HTERT RPE-1 (cell line): ENCODE results near the gene KAZALD1.

ENCODE experiments used
- in situ Hi-C: fragments of 300-500 bp; cut with MboI; formaldehyde crosslinking; loops from 4 replicates; pipeline ENCODE4 v1.14.3; 2020; ENCODE audit warnings: low sequenced_read_pairs

KAZALD1 gene

DNA sequence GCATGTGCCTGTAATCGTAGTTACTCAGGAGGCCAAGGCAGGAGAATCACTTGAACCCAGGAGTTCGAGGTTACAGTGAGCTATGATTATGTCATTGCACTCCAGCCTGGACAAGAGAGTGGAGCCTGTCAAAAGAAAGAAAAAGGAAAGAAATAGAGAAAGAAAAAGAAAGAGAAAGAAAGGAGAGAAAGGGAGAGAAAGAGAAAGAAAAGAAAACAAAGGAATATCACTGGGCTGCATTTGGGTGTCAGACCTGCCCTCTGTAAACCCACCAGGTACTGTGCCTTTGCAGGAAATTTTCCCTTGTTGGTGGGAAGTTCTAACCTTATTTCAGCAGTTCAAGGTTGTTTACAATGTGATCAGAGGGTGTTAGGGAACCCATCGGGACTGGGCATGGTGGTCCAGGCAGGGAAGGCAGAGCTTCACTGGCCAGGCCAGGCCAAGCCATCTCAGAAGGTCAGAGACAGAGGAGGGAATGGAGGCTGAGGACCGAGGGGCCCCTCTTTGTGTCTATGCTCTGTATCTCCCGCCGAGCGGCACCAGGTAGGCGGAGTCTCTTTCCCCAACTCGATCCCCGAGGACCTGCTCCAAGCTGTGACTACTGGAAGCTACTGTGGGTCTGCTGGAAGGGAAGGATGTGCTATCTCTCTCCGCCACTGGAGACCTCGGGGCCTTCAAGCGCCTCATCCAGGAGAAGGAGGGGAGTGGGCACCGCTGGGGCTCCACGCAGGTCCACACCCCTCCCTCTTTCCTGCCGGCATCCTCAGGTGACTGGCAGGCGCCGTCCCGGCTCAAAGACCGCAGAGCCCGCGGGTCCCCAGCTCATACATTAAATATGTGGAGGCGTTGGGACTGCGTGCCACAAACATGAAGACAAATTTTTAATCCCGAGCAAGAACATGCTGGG, 15.2 kb upstream of the KAZALD1 start:
- in situ Hi-C loops: no loop called here

DNA sequence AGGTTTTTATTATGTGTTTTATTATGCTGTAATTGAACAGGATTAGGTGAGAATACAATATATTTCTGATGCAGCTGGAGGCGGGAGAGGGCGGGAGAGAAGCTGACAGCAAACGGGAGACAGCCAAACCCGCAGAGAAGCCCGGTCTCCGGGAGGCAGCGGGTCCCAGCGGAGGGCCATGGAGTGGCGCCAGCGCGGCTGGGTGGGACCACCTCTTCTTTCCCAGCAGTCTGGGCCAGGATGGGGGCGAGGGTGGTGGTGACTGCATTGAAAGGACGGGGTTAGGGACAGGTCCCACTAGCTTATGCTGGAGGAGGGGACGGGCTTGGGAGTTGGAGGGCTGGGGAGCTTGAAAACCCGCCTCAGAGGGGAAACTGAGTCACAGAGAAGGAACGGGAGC, 14.5 kb upstream of the KAZALD1 start:
- in situ Hi-C loops: no loop called here

DNA sequence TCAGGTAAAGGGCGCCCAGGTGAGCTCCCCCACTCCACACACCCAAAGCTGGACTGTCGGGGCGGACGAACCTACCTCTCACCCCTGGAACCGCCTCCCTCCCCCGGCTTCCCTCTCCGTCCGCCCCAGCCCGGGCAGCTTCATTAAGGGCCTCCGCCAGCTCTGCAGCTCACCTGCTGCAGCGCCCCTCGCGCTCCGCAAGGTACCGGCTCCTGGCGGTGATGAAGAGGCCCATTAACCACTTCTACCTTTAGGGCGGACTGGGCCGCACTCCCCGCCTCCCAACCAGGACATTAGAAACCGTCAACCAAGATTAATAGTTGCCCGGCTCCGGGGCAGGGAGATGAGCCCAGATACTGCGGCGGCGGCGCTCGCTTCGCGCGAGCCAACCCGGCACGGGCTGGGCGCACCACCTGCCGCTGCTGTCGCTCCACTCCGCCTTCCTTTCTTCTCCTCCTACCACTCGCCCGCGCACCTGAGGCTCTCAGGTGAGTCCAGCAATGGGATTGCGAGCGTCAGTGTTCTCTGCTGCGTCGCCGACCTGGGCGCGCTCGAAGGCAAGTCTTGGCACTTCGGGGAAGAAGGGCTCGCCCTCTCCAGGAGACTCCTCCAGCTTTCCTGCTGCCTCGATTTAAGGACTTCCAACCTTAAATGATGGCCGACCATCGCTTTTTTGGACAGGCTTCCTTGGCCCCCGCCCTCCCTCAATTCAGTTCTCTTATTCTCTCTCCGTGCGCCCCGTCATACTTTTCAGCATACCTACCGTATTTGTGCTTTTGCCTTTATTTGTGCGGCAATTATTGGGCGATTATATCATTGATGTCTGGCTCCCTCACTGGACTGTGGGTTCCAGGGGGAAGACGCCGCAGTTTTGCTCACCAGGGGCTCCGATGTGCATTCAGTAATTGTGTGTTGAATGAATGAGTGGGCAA, 13.6 kb upstream of the KAZALD1 start:
- in situ Hi-C loops: no loop called here

DNA sequence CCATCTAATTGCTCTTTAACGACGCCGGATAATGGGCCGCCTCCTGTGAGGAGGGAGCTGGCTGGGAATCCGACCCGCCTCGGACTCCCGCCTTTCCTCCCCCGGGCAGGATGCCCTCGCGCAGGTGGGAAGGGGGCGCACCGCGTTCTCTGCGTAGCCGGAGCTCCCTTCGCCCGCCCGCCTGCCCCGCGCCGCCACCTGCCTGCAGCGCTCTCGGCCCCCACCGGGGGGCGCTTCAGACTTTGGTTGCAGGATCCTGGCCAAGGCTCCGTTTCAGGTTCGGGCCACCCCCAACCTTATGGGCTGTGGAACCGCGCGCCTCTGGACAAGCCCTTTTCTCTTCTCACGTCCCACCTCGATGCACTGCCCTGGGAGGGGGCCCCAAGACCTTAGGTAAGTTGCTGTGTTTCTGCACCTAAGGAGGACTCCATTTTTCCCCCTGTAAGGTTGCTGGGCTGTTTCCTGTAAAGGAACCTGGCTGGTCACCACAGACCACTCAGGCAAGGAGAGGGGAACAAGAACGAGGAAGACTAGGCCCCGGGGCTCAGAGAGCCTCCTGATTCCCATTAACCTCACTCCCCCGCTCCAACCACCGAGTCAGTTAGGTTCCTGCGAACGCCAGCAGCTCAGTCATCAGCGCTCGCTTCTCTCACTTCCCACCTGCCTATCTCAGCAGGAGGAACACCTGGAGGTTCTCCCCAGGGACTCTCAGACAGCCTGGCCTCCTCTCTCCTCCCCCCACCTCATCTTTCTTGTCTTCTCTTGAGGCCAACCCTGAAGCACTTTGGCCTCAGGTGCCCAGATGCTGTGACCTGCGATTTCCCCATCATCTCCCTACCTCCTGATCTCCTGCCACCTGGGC, 11.3 kb upstream of the KAZALD1 start:
- in situ Hi-C loops: no loop called here

DNA sequence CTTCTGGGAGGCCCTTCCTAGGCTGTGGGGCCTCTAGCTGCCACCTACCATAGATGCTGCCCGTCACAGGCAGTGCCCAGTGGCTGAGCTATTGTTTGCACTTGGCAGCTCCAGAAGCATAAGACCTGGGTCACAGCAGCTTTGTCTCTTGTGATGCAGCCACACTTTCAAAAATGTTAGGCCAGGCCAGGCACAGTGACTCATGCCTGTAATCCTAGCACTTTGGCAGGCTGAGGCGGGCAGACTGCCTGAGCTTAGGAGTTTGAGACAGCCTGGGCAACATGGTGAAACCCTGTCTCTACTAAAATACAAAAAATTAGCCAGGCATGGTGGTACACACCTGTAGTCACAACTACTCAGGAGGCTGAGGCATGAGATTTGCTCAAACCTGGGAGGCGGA, 9.5 kb upstream of the KAZALD1 start:
- in situ Hi-C loops: no loop called here

DNA sequence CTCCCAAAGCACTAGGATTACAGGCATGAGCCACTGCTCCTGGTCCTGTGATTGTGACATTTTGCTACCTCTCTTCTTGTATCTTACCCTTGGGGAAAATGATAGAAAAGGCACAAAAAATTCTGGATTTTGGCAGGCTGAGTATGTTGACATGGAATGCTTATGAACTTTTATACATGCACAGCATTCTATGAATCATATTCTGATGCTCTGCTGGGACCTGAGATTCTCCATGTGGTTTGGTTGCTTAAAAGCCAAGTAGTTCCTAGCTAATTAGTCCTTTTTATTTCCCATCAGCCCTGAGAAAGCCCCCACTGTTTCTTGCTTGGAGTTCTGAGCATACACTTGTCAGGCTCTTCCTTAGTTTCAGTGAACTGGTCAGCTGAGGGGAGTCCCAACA, 8.3 kb upstream of the KAZALD1 start:
- in situ Hi-C loops: no loop called here

DNA sequence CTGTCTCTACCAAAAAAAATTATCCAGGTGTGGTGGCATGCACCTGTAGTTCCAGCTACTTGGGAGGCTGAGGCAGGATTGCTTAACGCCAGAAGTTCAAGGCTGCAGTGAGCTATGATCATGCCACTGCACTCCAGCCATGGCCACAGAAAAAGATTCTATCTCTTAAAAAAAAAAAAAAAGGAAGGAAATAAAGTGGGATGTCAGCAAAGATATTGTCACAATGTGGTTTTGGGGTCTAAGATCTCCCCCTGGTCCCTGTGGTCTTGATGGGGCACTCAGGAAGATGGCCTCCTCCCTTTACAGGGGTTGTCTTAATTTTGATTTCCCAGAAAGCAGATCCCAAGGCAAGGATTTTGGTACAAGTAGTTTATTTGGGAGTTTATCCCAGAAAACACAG, 7.4 kb upstream of the KAZALD1 start:
- in situ Hi-C loops: no loop called here

DNA sequence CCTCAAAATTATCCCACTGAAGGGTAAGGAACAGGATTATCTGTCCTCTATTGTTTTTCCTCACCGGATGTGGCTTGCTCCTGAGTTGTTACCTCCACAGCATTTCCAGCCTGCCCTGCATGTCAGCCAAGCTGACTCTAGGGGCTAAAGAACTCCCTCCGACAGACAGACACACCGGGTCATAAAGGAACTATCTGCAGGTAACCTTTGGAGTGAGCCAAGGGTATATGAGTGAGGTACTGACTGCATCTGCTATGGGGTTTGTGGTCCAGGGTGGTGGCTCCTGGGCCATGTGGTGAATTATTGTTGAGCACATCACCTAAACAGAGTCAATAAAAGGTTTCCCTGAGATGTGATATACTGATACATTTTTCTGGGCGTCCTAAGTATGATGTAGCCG, 6.9 kb upstream of the KAZALD1 start:
- in situ Hi-C loops: no loop called here

DNA sequence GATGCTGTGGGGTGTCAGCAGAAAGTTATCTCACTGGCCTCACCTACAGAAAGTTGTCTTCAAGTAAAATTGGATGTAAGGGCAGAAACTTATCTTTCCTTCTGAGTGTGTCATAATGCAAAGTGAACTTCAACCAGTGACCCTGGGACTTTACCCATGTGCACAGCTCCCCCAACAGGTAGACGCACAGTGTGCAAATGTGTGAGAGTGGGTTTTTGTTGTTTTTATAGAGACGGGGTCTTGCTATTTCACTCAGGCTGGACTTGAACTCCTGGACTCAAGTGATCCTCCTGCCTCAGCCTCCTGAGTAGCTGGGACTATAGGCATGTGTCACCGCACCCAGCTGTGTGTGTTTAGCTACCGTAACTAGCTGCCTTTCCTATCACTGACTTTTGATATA, 6.4 kb upstream of the KAZALD1 start:
- in situ Hi-C loops: no loop called here

DNA sequence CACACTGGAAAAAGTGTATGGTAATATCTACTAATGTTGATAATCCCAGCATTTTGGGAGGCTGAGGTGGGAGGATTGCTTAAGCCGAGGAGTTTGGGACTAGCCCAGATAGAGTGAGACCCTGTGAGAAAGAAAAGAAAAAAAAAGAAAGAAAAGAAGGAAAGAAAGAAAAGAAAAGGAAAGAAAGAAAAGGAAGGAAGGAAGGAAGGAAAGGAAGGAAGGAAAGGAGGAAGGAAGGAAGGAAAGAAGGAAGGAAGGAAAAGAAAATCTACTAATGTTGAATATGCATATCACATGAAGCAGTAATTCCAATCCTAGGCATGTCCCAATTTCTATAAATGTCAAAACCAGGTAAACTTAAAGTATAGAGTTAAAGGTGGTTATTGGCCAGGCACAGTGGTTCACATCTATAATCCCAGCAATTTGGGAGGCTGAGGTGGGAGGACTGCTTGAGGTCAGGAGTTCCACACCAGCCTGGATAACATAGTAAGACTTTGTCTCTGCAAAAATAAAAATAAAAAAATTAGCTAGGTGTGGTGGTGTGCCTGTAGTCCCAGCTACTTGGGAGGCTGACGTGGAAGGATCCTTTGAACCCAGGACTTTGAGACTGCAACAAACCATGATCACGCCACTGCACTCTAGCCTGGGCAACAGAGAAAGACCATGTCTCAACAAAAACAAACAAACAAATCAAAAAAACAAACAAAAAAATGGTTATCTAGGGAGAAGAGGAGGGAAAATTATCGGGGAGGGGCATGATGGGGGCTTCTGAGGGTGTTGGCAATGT, 5.2 kb upstream of the KAZALD1 start:
- in situ Hi-C loops: no loop called here

DNA sequence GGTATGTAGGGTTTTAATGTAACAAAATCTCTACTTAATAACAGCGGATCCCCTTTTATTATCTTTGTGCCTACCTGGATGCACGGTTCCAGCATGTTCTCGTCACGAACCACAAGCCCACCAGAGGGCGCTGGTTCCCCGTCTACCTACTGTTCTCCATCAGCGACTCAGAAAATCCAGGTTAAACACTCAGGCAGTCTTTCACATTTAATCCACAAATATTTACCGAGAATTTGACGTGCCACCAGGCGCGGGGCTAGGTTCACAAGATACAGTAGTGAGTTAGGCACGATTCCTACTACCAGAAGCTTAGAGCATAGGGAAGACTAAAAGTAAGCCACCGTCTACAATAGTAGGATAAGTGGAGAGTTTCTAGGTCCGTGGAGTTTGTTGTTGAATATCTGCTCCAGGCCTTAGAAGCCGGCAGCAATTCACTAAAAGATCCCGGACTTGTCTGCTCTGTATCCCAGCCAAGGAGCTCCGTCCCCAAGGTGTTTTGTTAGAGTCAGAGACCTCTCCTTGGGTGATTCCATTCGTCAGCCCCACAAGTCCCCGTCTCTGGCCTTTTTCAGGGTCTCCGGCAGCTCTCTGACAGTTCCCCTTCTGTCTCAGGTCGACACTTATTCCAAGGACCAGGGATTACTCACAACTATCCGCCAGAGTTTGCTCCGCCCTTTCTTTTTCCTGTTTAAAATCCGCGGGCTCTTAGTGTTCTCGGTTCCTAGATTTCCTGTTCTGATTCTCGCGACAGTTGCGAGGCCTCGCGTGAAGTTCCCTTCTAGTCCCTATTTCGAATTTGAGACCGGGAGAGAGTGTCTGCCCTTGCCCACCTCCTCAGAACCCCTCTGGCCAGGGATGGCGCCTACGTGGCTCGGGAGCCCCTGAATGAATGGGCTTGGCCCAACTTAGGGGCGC, 1.5 kb upstream of the KAZALD1 start:
- in situ Hi-C loops: no loop called here

DNA sequence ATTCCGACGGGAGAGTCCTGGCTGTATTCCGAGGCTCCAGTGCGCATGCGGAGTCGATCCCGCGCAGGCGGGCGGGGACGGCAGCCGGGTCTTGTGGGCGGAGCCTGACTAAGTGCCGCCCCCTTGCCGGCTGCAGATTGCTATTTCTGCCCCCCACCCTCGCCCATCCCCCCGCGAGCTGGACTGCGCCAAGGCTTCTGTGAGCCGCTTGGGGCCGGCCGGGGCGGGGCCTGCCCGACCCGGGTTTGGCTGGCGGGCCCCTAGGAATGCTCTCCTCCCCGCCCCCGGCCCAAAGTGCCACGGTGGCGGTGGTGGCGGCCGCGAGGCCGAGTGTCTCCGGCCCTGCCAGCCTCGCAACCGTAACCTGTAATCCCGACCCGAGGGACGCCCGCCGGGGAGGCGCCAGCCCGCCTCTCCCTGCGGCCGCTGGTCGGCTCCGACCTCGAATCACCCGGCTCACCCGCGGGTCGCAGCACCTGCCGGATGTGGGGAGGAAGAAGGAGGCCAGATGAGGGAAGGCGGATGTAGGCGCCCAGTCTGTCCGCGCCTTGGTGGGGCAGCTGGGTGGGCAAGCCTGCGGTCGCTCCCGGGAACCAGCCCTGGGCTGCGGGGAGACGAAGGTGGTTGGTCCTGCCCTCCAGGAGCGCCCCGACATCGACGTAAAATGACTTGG, 702 bp upstream of the KAZALD1 start:
- in situ Hi-C loops: no loop called here

DNA sequence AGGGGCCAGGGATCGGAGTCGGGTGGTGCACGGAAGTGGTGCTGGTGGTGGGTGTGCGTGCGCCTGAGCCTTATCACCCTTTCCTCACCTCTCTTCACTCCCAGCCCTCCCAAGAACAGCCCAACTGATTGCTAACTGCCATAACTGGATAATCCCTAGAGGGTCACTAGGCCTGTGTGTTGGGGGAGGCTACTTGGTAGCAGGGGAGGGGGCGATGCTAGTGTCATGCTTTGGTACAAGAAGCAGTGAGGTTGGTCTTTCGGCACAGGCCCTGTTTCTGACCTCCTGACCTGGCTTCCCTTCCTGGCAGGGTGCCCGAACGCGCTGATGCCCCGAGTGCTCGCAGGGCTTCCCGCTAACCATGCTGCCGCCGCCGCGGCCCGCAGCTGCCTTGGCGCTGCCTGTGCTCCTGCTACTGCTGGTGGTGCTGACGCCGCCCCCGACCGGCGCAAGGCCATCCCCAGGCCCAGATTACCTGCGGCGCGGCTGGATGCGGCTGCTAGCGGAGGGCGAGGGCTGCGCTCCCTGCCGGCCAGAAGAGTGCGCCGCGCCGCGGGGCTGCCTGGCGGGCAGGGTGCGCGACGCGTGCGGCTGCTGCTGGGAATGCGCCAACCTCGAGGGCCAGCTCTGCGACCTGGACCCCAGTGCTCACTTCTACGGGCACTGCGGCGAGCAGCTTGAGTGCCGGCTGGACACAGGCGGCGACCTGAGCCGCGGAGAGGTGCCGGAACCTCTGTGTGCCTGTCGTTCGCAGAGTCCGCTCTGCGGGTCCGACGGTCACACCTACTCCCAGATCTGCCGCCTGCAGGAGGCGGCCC, 652 bp downstream of the KAZALD1 start:
- in situ Hi-C loops: no loop called here

DNA sequence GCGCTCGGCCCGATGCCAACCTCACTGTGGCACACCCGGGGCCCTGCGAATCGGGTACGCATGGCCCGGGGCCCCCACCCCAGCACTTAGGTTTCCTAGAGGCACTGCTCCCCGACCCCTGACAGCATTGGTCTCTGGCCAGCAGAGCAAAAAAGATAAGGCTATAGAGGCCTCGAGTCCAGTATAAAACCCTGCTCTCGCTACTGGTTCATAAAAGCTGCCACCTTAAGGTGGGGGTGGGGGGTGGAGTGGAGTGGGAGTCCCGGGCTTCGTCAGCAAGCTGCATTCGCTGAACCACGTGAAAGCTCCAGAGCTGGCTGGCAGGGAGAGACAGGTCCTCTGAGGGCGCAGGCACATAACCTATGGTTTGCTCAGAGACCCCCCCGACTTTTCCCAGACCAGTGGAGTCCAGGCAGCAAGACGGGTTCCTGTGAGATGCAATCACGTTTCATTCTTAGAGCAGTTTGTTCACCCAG, 1.3 kb downstream of the KAZALD1 start:
- in situ Hi-C loops: no loop called here

DNA sequence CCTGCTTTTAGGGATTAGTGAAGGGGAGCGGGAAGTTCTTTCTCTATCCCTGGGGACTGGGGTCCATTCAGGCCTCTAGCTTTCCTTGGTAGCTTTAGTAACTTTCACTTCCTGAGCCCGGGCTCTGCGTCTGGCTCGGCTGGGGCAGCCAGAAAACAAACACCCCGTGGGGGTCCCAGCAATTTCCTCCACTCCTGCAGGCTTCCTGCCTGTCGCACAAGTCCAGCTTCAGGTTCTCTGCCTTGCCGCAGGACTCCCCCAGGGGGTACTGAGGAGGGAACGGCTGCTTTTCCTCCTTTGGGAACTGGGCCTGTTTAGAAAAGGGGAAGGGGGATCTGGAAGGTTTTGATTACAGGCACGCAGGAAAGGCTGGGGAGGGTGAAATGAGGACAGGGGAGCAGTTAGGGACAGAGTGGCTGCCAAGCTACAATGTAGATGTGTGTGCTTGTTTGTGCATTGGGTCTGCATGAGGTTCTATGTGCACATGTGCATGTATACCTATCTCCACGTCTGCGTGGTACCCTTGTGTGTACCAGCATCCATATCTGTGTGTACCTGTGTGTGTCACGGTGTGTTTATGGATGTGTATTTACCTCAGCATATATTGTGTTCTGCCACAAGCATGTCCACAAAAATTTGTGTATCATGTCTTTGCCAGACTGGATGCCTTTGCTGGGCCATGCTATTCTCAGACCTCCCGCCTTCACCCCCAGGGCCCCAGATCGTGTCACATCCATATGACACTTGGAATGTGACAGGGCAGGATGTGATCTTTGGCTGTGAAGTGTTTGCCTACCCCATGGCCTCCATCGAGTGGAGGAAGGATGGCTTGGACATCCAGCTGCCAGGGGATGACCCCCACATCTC, 2.0 kb downstream of the KAZALD1 start:
- in situ Hi-C loops: no loop called here

DNA sequence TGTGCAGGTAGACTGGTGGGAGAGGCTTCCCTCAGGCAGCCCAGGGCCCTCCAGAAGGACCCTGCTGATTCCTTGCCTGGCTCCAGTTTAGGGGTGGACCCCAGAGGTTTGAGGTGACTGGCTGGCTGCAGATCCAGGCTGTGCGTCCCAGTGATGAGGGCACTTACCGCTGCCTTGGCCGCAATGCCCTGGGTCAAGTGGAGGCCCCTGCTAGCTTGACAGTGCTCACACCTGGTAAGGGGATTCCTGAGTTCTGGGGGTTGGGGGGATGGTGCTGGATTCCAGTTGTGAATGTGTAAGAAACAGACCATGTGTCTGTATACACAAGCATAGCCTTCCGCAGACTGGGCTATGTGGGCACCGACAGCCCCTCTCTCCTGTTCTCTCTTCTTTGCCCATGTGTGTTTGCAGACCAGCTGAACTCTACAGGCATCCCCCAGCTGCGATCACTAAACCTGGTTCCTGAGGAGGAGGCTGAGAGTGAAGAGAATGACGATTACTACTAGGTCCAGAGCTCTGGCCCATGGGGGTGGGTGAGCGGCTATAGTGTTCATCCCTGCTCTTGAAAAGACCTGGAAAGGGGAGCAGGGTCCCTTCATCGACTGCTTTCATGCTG, 2.7 kb downstream of the KAZALD1 start:
- in situ Hi-C loops: no loop called here
